Activated naive CD8-positive, alpha-beta T cell (primary cell): ENCODE measurements around the gene SYK.
"Not testable (repeated sequence)": the region's sequence is repeated elsewhere in the genome, so short reads cannot be mapped to it uniquely, and the experiment has no call there.

Source experiments
- H3K27ac Mint-ChIP-seq: one replicate; pipeline ENCODE4 v1.8.0; 2021; ENCODE audit warnings: mixed read lengths
- H3K27me3 Mint-ChIP-seq: one replicate; pipeline ENCODE4 v1.8.0; 2021; ENCODE audit warnings: mixed read lengths
- H3K36me3 Mint-ChIP-seq: one replicate; pipeline ENCODE4 v1.8.0; 2021; ENCODE audit warnings: mixed read lengths
- H3K4me1 Mint-ChIP-seq: one replicate; pipeline ENCODE4 v1.8.0; 2021; ENCODE audit warnings: low read depth, mixed read lengths
- H3K4me3 Mint-ChIP-seq: one replicate; pipeline ENCODE4 v1.8.0; 2021; ENCODE audit warnings: mild to moderate bottlenecking, mixed read lengths
- H3K9me3 Mint-ChIP-seq: one replicate; pipeline ENCODE4 v1.8.0; 2021; ENCODE audit warnings: low read depth, mixed read lengths

The SYK gene

DNA sequence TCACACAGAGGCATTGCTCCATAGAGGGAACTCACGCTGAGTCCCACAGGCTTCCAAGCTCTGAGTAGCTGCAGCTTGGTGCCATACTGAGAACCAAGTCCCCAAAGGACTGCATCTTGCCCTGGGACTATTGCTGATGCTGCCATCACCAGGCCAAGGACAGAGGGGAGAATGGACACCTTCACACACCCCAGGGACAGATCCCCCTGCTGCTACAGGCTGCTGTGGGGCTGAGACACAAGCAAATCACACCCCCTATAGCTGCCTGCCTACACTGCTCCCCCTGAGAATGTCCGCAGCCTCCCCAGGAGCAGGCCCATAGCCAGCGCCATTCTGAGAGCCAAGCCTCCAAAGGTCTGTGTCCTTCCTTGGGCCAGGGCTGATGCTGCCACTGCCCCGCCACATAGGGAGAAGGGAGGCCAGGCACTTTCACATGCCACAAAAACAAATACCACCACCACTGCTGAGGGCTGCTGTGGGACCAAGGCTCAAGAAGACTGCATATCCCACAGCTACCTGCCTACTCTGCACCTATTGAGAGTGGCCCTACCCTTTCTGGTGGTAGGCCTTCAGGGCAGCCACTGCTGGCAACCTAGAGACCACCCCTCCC lies 81.5 kb downstream of the SYK start:
- Mint-ChIP-seq H3K4me3 (no peak overlapping the region), H3K4me1 (no peaks in the 10 kb centered on the region), H3K36me3 (peaks cover 3% of the 10 kb centered on the region), H3K9me3 (peaks cover 12% of the 10 kb centered on the region), H3K27ac (no peak overlapping the region), H3K27me3 (no peaks in the 10 kb centered on the region)

- H3K36me3 Mint-ChIP-seq: peaks cover 3% of the 10 kb centered on the region
- no peak overlapping the region for H3K27ac Mint-ChIP-seq
- no peaks in the 10 kb centered on the region for H3K27me3 Mint-ChIP-seq
These were observed 82.0 kb downstream of the SYK start for GRCh38 chr9:90883661-90884060.

DNA sequence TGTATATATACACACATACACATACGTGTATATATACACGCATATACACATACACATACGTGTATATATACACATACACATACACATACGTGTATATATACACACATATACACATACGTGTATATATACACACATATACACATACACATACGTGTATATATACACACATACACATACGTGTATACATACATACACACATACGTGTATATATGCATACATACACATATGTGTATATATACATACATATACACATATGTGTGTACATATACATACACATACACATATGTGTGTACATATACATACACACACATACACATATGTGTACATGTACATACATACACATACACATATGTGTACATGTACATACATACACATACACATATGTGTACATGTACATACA lies 82.6 kb downstream of the SYK start:
- no peak overlapping the region for H3K4me3 Mint-ChIP-seq
- peaks cover 3% of the 10 kb centered on the region for H3K36me3 Mint-ChIP-seq
- H3K27ac Mint-ChIP-seq: no peak overlapping the region
- H3K27me3 Mint-ChIP-seq: no peaks in the 10 kb centered on the region
- H3K9me3 Mint-ChIP-seq: peaks cover 12% of the 10 kb centered on the region
- H3K4me1 Mint-ChIP-seq: no peaks in the 10 kb centered on the region

More at GRCh38 chr9:90883661-90884060, 82.0 kb downstream of the SYK start:
- Mint-ChIP-seq H3K9me3 (peaks cover 12% of the 10 kb centered on the region), H3K4me1 (no peaks in the 10 kb centered on the region), H3K4me3 (no peak overlapping the region)

DNA sequence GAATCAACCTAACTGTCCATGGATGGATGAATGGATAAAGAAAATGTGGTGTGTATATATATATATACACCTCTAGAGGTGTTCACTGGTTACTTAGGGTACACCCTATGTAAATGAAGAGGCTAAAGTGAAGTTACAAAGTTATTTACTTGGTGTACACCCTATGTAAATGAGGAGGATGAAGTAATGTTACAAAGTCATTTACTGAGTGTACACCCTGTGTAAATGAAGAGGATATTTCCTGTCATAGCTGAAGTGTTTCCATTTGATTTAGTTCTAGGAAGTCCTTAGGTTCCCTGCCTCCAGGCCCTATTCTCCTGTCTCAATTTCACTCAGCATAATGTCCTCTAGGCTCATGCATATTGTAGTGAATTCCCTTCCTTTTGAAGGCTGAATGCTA lies 85.2 kb downstream of the SYK start:
- not testable (repeated sequence) for H3K27ac Mint-ChIP-seq, H3K4me3 Mint-ChIP-seq, H3K27me3 Mint-ChIP-seq, H3K36me3 Mint-ChIP-seq, H3K4me1 Mint-ChIP-seq
- peaks cover 12% of the 10 kb centered on the region for H3K9me3 Mint-ChIP-seq

DNA sequence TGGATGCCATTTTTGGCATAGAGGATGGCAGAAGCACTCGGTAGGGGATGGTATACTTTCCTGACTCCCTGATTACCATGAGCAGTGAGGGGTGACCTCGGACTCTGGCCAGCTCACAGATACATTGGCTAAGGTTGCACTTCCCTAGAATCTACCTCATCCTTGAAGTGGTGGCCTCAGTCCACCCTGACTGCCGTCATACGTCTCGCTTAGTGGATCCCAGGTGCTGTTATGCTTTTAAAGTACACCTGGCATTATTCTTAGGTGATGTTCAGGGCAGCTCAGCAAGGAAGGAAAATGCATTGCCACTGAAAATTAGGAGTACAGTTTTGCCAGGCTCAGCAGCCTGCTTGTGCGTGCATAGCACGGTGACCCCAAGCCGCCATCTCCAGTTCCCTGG lies 87.3 kb downstream of the SYK start:
- H3K4me1 Mint-ChIP-seq: no peaks in the 10 kb centered on the region
- no peaks in the 10 kb centered on the region for H3K27me3 Mint-ChIP-seq
- no peak overlapping the region for H3K4me3 Mint-ChIP-seq
- no peak overlapping the region for H3K27ac Mint-ChIP-seq
- peaks cover 12% of the 10 kb centered on the region for H3K9me3 Mint-ChIP-seq
- H3K36me3 Mint-ChIP-seq: peaks cover 3% of the 10 kb centered on the region

GRCh38 chr9:90890146-90890810 lies 88.7 kb downstream of the SYK start:
- Mint-ChIP-seq H3K9me3 (peaks cover 8% of the 10 kb centered on the region), H3K4me3 (no peak overlapping the region), H3K27ac (no peak overlapping the region), H3K36me3 (peaks cover 3% of the 10 kb centered on the region), H3K27me3 (no peaks in the 10 kb centered on the region), H3K4me1 (no peaks in the 10 kb centered on the region)

DNA sequence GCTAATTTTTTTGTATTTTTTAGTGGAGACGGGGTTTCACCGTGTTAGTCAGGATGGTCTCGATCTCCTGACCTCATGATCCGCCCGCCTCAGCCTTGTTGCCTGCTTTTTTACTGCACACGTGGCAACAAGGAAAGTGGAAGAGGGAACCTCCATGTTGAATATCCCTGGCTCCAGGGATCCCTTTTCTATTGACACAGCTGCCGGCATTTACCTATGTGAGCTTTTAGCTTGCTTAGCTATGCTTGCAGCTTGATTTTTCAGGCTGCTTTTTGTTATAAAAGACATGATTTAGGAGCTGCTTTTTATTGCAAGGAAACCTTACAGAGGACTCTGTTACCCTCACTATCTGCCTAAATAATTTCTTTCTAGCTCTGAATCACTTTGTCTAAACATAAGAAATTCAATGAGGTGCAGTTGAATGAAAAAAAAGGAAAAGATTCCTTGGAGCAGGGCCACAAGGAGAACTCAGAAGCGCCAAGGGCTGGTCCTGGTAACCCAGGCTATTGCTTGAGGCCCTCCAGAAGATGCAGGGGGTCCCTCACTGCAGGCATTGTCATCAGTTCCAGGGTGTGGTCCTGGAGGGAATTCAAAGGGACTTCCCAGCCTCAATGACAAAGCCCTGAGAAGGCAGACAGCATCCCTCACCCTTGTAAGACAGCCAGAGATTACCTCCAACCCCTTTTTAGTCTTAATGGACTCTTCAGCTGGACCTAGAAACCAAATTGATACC lies 89.9 kb downstream of the SYK start:
- Mint-ChIP-seq H3K27me3 (no peaks in the 10 kb centered on the region), H3K4me1 (no peaks in the 10 kb centered on the region), H3K36me3 (no peaks in the 10 kb centered on the region), H3K4me3 (no peak overlapping the region), H3K27ac (no peak overlapping the region), H3K9me3 (no peaks in the 10 kb centered on the region)

- Mint-ChIP-seq H3K27me3 (no peaks in the 10 kb centered on the region), H3K9me3 (no peaks in the 10 kb centered on the region), H3K27ac (no peak overlapping the region), H3K36me3 (no peaks in the 10 kb centered on the region), H3K4me1 (no peaks in the 10 kb centered on the region), H3K4me3 (no peak overlapping the region)
These were observed 91.3 kb downstream of the SYK start for GRCh38 chr9:90892918-90893317.

- Mint-ChIP-seq H3K9me3 (no peaks in the 10 kb centered on the region), H3K4me3 (no peak overlapping the region), H3K27ac (no peak overlapping the region), H3K27me3 (no peaks in the 10 kb centered on the region), H3K36me3 (no peaks in the 10 kb centered on the region), H3K4me1 (no peaks in the 10 kb centered on the region)
These were observed 92.1 kb downstream of the SYK start for GRCh38 chr9:90893706-90894105.

- no peaks in the 10 kb centered on the region for H3K36me3 Mint-ChIP-seq
- no peaks in the 10 kb centered on the region for H3K9me3 Mint-ChIP-seq
- no peak overlapping the region for H3K4me3 Mint-ChIP-seq
- no peak overlapping the region for H3K27ac Mint-ChIP-seq
- no peaks in the 10 kb centered on the region for H3K4me1 Mint-ChIP-seq
- no peaks in the 10 kb centered on the region for H3K27me3 Mint-ChIP-seq
These were observed 93.5 kb downstream of the SYK start for GRCh38 chr9:90894986-90895687.

- no peaks in the 10 kb centered on the region for H3K4me1 Mint-ChIP-seq
- H3K4me3 Mint-ChIP-seq: no peak overlapping the region
- no peak overlapping the region for H3K27ac Mint-ChIP-seq
- no peaks in the 10 kb centered on the region for H3K9me3 Mint-ChIP-seq
- H3K36me3 Mint-ChIP-seq: no peaks in the 10 kb centered on the region
- H3K27me3 Mint-ChIP-seq: no peaks in the 10 kb centered on the region
These were observed 94.2 kb downstream of the SYK start for GRCh38 chr9:90895786-90896185.

DNA sequence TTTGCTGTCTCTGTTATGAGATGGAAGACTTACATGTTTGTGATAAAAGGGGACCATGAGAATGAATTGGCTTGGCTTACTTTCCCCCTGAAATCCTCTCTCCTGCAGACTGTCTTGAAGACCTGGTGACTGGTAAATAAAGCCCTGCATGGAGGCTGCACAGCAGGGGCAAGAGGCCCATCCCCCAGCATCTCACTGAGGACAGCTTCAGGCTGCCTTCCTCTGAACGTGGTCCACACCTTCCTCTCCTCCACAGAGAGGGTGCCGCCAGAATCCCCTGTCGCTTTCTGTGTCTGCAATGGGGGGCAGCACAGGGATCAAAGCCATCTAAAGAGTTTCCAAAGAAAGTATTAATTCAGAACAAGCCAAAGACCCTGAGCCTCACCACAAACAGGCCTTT lies 94.6 kb downstream of the SYK start:
- Mint-ChIP-seq H3K27ac (no peak overlapping the region), H3K36me3 (no peaks in the 10 kb centered on the region), H3K27me3 (no peaks in the 10 kb centered on the region), H3K9me3 (no peaks in the 10 kb centered on the region), H3K4me3 (no peak overlapping the region), H3K4me1 (no peaks in the 10 kb centered on the region)

DNA sequence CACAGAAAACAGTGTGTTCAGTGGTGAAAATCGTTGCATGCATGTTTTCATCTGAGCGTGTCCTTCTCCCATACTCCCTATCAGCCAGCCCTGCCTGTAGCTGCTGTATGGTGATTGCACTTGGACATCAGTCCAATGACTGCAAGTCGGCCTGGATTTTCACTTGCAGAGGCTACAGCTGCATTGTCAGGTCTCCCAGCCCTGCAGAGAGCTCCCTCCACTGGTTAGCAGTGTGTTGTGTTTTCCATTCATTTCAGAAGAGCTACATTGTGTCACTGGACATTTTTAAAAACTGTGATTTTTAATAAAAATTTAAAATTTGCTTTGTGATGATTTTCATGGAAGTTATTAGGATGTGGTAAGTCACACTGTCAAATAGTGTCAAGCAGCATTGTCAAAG lies 96.6 kb downstream of the SYK start:
- Mint-ChIP-seq H3K27me3 (peaks cover 1% of the 10 kb centered on the region), H3K27ac (no peak overlapping the region), H3K4me3 (no peak overlapping the region), H3K36me3 (no peaks in the 10 kb centered on the region), H3K4me1 (no peaks in the 10 kb centered on the region), H3K9me3 (no peaks in the 10 kb centered on the region)

- H3K36me3 Mint-ChIP-seq: no peaks in the 10 kb centered on the region
- no peak overlapping the region for H3K4me3 Mint-ChIP-seq
- H3K27me3 Mint-ChIP-seq: peaks cover 1% of the 10 kb centered on the region
- H3K27ac Mint-ChIP-seq: no peak overlapping the region
- no peaks in the 10 kb centered on the region for H3K4me1 Mint-ChIP-seq
- H3K9me3 Mint-ChIP-seq: no peaks in the 10 kb centered on the region
These were observed 97.7 kb downstream of the SYK start for GRCh38 chr9:90899287-90899686.

- Mint-ChIP-seq H3K4me3 (no peak overlapping the region), H3K9me3 (no peaks in the 10 kb centered on the region), H3K27me3 (peaks cover 1% of the 10 kb centered on the region), H3K4me1 (no peaks in the 10 kb centered on the region), H3K36me3 (no peaks in the 10 kb centered on the region), H3K27ac (no peak overlapping the region)
These were observed 98.5 kb downstream of the SYK start for GRCh38 chr9:90900130-90900529.
